GM19452 (cell line): ENCODE measurements around the gene STMP1.

Source experiments
- ATAC-seq: cut with Tn5 transposase; IDR thresholded peaks from one replicate; pipeline ENCODE4 v1.9.1; 2021; ENCODE audit not compliant: unreplicated experiment

The STMP1 gene

GRCh38 chr7:135693558-135693957, 31.2 kb downstream of the STMP1 start:
- ATAC-seq, result no peak

GRCh38 chr7:135697276-135698049, 35.1 kb downstream of the STMP1 start:
- ATAC-seq, result no peak

- ATAC-seq, result no peak
Measured at GRCh38 chr7:135704074-135704473, 41.8 kb downstream of the STMP1 start.

- ATAC-seq, result no peak
Measured at GRCh38 chr7:135704698-135705097, 42.4 kb downstream of the STMP1 start.

- no peak for ATAC-seq
Measured at GRCh38 chr7:135706038-135706742, 43.9 kb downstream of the STMP1 start.

- ATAC-seq, result no peak
Measured at GRCh38 chr7:135706858-135707569, 44.7 kb downstream of the STMP1 start.

GRCh38 chr7:135707570-135707966, 45.3 kb downstream of the STMP1 start:
- no peak for ATAC-seq

GRCh38 chr7:135708041-135708440, 45.7 kb downstream of the STMP1 start:
- no peak for ATAC-seq

- no peak for ATAC-seq
Measured at GRCh38 chr7:135709508-135709907, 47.2 kb downstream of the STMP1 start.

GRCh38 chr7:135710417-135711138, 48.3 kb downstream of the STMP1 start:
- ATAC-seq, result no peak

- ATAC-seq, result no peak
Measured at GRCh38 chr7:135711139-135711469, 48.8 kb downstream of the STMP1 start.

- no peak for ATAC-seq
Measured at GRCh38 chr7:135712182-135712782, 50.0 kb downstream of the STMP1 start.

GRCh38 chr7:135712796-135713195, 50.5 kb downstream of the STMP1 start:
- no peak for ATAC-seq

GRCh38 chr7:135713836-135714470, 51.6 kb downstream of the STMP1 start:
- no peak for ATAC-seq

- ATAC-seq, result no peak
Measured at GRCh38 chr7:135714534-135715009, 52.3 kb downstream of the STMP1 start.

GRCh38 chr7:135715055-135715522, 52.8 kb downstream of the STMP1 start:
- no peak for ATAC-seq

- ATAC-seq, result no peak
Measured at GRCh38 chr7:135715673-135716072, 53.4 kb downstream of the STMP1 start.

- no peak for ATAC-seq
Measured at GRCh38 chr7:135716677-135717238, 54.4 kb downstream of the STMP1 start.

GRCh38 chr7:135717693-135718092, 55.4 kb downstream of the STMP1 start:
- no peak for ATAC-seq

- no peak for ATAC-seq
Measured at GRCh38 chr7:135718219-135718618, 55.9 kb downstream of the STMP1 start.
